K562 (cell line): ENCODE results near the gene MAPK4.
"Not testable (repeated sequence)": the region's sequence is repeated elsewhere in the genome, so short reads cannot be mapped to it uniquely, and the experiment has no call there.

ENCODE experiments used
- BACH1 ChIP-seq: fragments of 200-800 bp; sonication (Bioruptor generic); IDR thresholded peaks from 2 replicates; pipeline ENCODE4 v1.6.1; 2016; ENCODE audit warnings: missing genetic modification characterization, missing compliant biosample characterization
- CEBPB ChIP-seq: fragments of 450-650 bp; IDR thresholded peaks from 2 replicates; pipeline ENCODE4 v1.6.1; 2016; ENCODE audit warnings: missing genetic modification characterization, missing compliant biosample characterization
- FOXP4 ChIP-seq: sonication (generic); formaldehyde crosslinking; IDR thresholded peaks from 2 replicates; pipeline ENCODE4 v1.8.0; 2022; ENCODE audit warnings: mild to moderate bottlenecking, missing genetic modification reagents, borderline replicate concordance
- ZNF174 ChIP-seq: fragments of 250-450 bp; sonication (Bioruptor Pico); IDR thresholded peaks from 2 replicates; pipeline ENCODE4 v1.4.0; 2020; ENCODE audit warnings: mild to moderate bottlenecking
- ZNF224 ChIP-seq: sonication (generic); formaldehyde crosslinking; IDR thresholded peaks from 2 replicates; pipeline ENCODE4 v1.8.0; 2022; ENCODE audit warnings: mild to moderate bottlenecking, missing genetic modification reagents
- ZNF354B ChIP-seq: fragments of 250-450 bp; sonication (Bioruptor Pico); IDR thresholded peaks from 2 replicates; pipeline ENCODE4 v1.4.0; 2020

DNA sequence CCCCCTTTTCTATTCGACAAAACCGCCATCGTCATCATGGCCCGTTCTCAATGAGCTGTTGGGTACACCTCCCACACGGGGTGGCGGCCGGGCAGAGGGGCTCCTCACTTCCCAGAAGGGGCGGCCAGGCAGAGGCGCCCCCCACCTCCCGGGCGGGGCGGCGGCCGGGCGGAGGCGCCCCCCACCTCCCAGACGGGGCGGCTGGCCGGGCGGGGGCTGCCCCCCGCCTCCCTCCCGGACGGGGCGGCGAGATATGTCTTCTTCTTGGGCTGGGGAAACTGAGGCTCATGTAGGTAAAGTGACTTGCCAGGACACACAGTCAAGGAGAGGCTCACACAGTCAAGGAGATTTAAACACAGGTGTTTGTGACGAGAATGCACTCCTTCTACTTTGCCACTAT lies 49.3 kb downstream of the MAPK4 start:
- not testable (repeated sequence) for TF ChIP-seq CEBPB (tag); ZNF174 (CRISPR knock-in tag); BACH1 (tag); FOXP4 (CRISPR knock-in tag); ZNF354B (CRISPR knock-in tag); ZNF224 (CRISPR knock-in tag)
